ENCODE data around the gene C1orf52. TPM values are rescaled to one million over a fixed set of nuclear protein-coding genes. Genes with fewer than 3 reads are reported as not detected.
A peak's percentile ranks its signal among the peaks of the same experiment; 100 is the strongest.

C1orf52 gene
- total RNA-seq, 1 donor from 2014 or later = 55.8 TPM

- Mint-ChIP-seq H3K36me3 (no peaks in the 10 kb centered on the region), H3K27me3 (ENCODE audit: insufficient read depth, low read depth) (peaks cover 12% of the 10 kb centered on the region), H3K4me3 (no peak overlapping the region), H3K9me3 (no peaks in the 10 kb centered on the region), H3K4me1 (peaks cover 24% of the 10 kb centered on the region), H3K27ac (no peak overlapping the region)
- Histone ChIP-seq H3K27me3 (peaks cover 14% of the 10 kb centered on the region), H3K4me3 (no peak overlapping the region), H3K9me3 (ENCODE audit: low read depth) (no peaks in the 10 kb centered on the region), H3K4me1 (peaks cover 18% of the 10 kb centered on the region), H3K27ac (no peak overlapping the region), H4K20me1 (ENCODE audit: low read depth) (peaks cover 16% of the 10 kb centered on the region), H2AFZ (replicated peaks) (no peak overlapping the region), H3K79me2 (ENCODE audit: low read depth) (peaks cover 26% of the 10 kb centered on the region), H3K9ac (no peak overlapping the region), H3K36me3 (no peaks in the 10 kb centered on the region), H3F3A (ENCODE audit: low read depth) (peaks cover 27% of the 10 kb centered on the region), H3K4me2 (peak overlapping the region; percentile 93)
- DNase-seq (ENCODE audit: low spot score) = no peak
- TF ChIP-seq CTCF (IDR thresholded peaks at IDR 0.05) = no peak
Observed at GRCh38 chr1:85202864-85203255, 56.6 kb downstream of the C1orf52 start.

- peaks cover 14% of the 10 kb centered on the region for H3K27me3 ChIP-seq
- H3K4me2 ChIP-seq = peak overlapping the region; percentile 93
- Mint-ChIP-seq H3K36me3 (no peaks in the 10 kb centered on the region), H3K27ac (peak overlapping the region; percentile 98), H3K4me3 (peak overlapping the region; percentile 96), H3K27me3 (ENCODE audit: insufficient read depth, low read depth) (peaks cover 10% of the 10 kb centered on the region), H3K4me1 (peaks cover 27% of the 10 kb centered on the region), H3K9me3 (no peaks in the 10 kb centered on the region)
- H3K27ac ChIP-seq = peak overlapping the region; percentile 96
- peak overlapping the region; percentile 80 for H3K4me3 ChIP-seq
- peaks cover 19% of the 10 kb centered on the region for H3K4me1 ChIP-seq
- peak overlapping the region; percentile 79 for H2AFZ ChIP-seq (replicated peaks)
- no peaks in the 10 kb centered on the region for H3K36me3 ChIP-seq
- DNase-seq (ENCODE audit: low spot score) = no peak
- peaks cover 31% of the 10 kb centered on the region for H3K79me2 ChIP-seq (ENCODE audit: low read depth)
- peaks cover 27% of the 10 kb centered on the region for H3F3A ChIP-seq (ENCODE audit: low read depth)
- peak overlapping the region; percentile 86 for H3K9ac ChIP-seq
- TF ChIP-seq EZH2 (IDR thresholded peaks at IDR 0.05) (no peak), CTCF (IDR thresholded peaks at IDR 0.05) (no peak), EZH2phosphoT487 (IDR thresholded peaks at IDR 0.05) (no peak)
- H4K20me1 ChIP-seq (ENCODE audit: low read depth) = peaks cover 16% of the 10 kb centered on the region
- no peaks in the 10 kb centered on the region for H3K9me3 ChIP-seq (ENCODE audit: low read depth)
Observed at GRCh38 chr1:85202092-85202863, 57.2 kb downstream of the C1orf52 start.

GRCh38 chr1:85201340-85202091, 57.9 kb downstream of the C1orf52 start:
- H3K27me3 ChIP-seq = peaks cover 14% of the 10 kb centered on the region
- peak overlapping the region; percentile 79 for H2AFZ ChIP-seq (replicated peaks)
- peak overlapping the region; percentile 96 for H3K27ac ChIP-seq

More at GRCh38 chr1:85201340-85202091, 57.9 kb downstream of the C1orf52 start:
- TF ChIP-seq CTCF (IDR thresholded peaks at IDR 0.05) = peak; percentile 15
- no peak for TF ChIP-seq EZH2phosphoT487 (IDR thresholded peaks at IDR 0.05)
- TF ChIP-seq EZH2 (IDR thresholded peaks at IDR 0.05) = no peak
- peaks cover 39% of the 10 kb centered on the region for H3K79me2 ChIP-seq (ENCODE audit: low read depth)
- H3K4me1 ChIP-seq = peaks cover 22% of the 10 kb centered on the region
- peaks cover 10% of the 10 kb centered on the region for H3K27me3 Mint-ChIP-seq (ENCODE audit: insufficient read depth, low read depth)
- H3K4me3 Mint-ChIP-seq = peak overlapping the region; percentile 96
- H3K4me1 Mint-ChIP-seq = peaks cover 31% of the 10 kb centered on the region
- no peaks in the 10 kb centered on the region for H3K36me3 ChIP-seq
- H3K36me3 Mint-ChIP-seq = no peaks in the 10 kb centered on the region
- H3K9me3 Mint-ChIP-seq = no peaks in the 10 kb centered on the region
- H3K9me3 ChIP-seq (ENCODE audit: low read depth) = no peaks in the 10 kb centered on the region
- DNase-seq (ENCODE audit: low spot score) = peak; percentile 95
- H3F3A ChIP-seq (ENCODE audit: low read depth) = peaks cover 28% of the 10 kb centered on the region
- H3K4me2 ChIP-seq = peak overlapping the region; percentile 93
- H3K9ac ChIP-seq = peak overlapping the region; percentile 86
- peaks cover 16% of the 10 kb centered on the region for H4K20me1 ChIP-seq (ENCODE audit: low read depth)
- H3K4me3 ChIP-seq = peak overlapping the region; percentile 80
- peak overlapping the region; percentile 98 for H3K27ac Mint-ChIP-seq
